ENCODE results near the gene CUL4A.

The CUL4A gene

GRCh38 chr13:113169277-113170272, 39.8 kb upstream of the CUL4A start:
- H3K27me3 ChIP-seq, result peaks cover 23% of the 10 kb centered on the region
- H3K9me3 ChIP-seq, result no peaks in the 10 kb centered on the region
- H3K27ac ChIP-seq, result no peak overlapping the region
- H3K4me1 ChIP-seq (ENCODE audit: control insufficient read depth in 1 of 2, insufficient read depth in 1 of 2, low read depth in 1 of 2, low read length in 1 of 2), result no peaks in the 10 kb centered on the region
- H3K4me3 ChIP-seq (ENCODE audit: low read depth in 1 of 2, low read length in 1 of 2), result no peak overlapping the region
- no peak for TF ChIP-seq CTCF (IDR thresholded peaks at IDR 0.05)
- H3K36me3 ChIP-seq, result peaks cover 14% of the 10 kb centered on the region

- TF ChIP-seq CTCF (IDR thresholded peaks at IDR 0.05), result no peak
- Histone ChIP-seq H3K27ac (no peak overlapping the region), H3K9me3 (no peaks in the 10 kb centered on the region), H3K36me3 (peaks cover 23% of the 10 kb centered on the region), H3K27me3 (peaks cover 14% of the 10 kb centered on the region), H3K4me3 (ENCODE audit: low read depth in 1 of 2, low read length in 1 of 2) (no peak overlapping the region), H3K4me1 (ENCODE audit: control insufficient read depth in 1 of 2, insufficient read depth in 1 of 2, low read depth in 1 of 2, low read length in 1 of 2) (no peaks in the 10 kb centered on the region)
These were observed 38.9 kb upstream of the CUL4A start for GRCh38 chr13:113170511-113170910.

- Histone ChIP-seq H3K27me3 (peaks cover 4% of the 10 kb centered on the region), H3K9me3 (no peaks in the 10 kb centered on the region), H3K27ac (no peak overlapping the region), H3K4me3 (ENCODE audit: low read depth in 1 of 2, low read length in 1 of 2) (no peak overlapping the region), H3K36me3 (peaks cover 33% of the 10 kb centered on the region), H3K4me1 (ENCODE audit: control insufficient read depth in 1 of 2, insufficient read depth in 1 of 2, low read depth in 1 of 2, low read length in 1 of 2) (no peaks in the 10 kb centered on the region)
- TF ChIP-seq CTCF (IDR thresholded peaks at IDR 0.05), result no peak
These were observed 37.9 kb upstream of the CUL4A start for GRCh38 chr13:113171250-113172125.

- Histone ChIP-seq H3K27me3 (no peaks in the 10 kb centered on the region), H3K27ac (no peak overlapping the region), H3K4me3 (ENCODE audit: low read depth in 1 of 2, low read length in 1 of 2) (no peak overlapping the region), H3K4me1 (ENCODE audit: control insufficient read depth in 1 of 2, insufficient read depth in 1 of 2, low read depth in 1 of 2, low read length in 1 of 2) (no peaks in the 10 kb centered on the region), H3K9me3 (no peaks in the 10 kb centered on the region), H3K36me3 (peaks cover 39% of the 10 kb centered on the region)
- TF ChIP-seq CTCF (IDR thresholded peaks at IDR 0.05), result no peak
These were observed 36.9 kb upstream of the CUL4A start for GRCh38 chr13:113172419-113172926.

GRCh38 chr13:113176280-113176679, 33.1 kb upstream of the CUL4A start:
- no peak overlapping the region for H3K27ac ChIP-seq
- H3K4me1 ChIP-seq (ENCODE audit: control insufficient read depth in 1 of 2, insufficient read depth in 1 of 2, low read depth in 1 of 2, low read length in 1 of 2), result no peaks in the 10 kb centered on the region
- H3K36me3 ChIP-seq, result peaks cover 72% of the 10 kb centered on the region
- no peaks in the 10 kb centered on the region for H3K9me3 ChIP-seq
- no peaks in the 10 kb centered on the region for H3K27me3 ChIP-seq
- H3K4me3 ChIP-seq (ENCODE audit: low read depth in 1 of 2, low read length in 1 of 2), result no peak overlapping the region
- no peak for TF ChIP-seq CTCF (IDR thresholded peaks at IDR 0.05)

Data from neutrophil (primary cell).